HG03521 (cell line): ENCODE data around the gene CMTM1.
A peak's percentile ranks its signal among the peaks of the same experiment; 100 is the strongest.

Source experiments
- ATAC-seq: cut with Tn5 transposase; IDR thresholded peaks from one replicate; pipeline ENCODE4 v1.9.1; 2021; ENCODE audit warnings: mild to moderate bottlenecking, moderate library complexity; ENCODE audit not compliant: unreplicated experiment

Gene CMTM1

DNA sequence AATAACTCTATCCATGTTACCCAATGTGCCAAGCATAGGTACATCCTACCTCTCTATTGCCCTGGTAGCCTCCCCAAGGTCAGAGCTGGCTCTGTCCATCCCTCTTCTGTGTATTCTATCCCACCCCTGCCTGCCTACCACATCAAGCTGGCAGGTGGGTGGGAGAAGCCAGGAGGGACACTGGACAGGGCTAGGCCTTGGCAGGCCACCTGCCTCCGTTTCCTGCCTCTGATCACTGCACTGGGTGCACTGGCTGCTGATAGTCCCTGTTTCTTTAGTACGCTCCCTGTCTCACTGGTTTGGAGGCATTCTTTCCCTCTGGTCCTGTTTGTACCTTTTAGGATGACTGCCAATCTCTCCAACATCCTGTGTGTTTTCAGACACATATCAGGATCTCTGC is 29.0 kb upstream of the CMTM1 start:
- ATAC-seq = no peak

- no peak for ATAC-seq
Observed at GRCh38 chr16:66538910-66539309, 27.3 kb upstream of the CMTM1 start.

- no peak for ATAC-seq
Observed at GRCh38 chr16:66539623-66540469, 26.4 kb upstream of the CMTM1 start.

GRCh38 chr16:66541388-66542355 is 24.6 kb upstream of the CMTM1 start:
- ATAC-seq = no peak

- no peak for ATAC-seq
Observed at GRCh38 chr16:66542396-66542795, 23.8 kb upstream of the CMTM1 start.

DNA sequence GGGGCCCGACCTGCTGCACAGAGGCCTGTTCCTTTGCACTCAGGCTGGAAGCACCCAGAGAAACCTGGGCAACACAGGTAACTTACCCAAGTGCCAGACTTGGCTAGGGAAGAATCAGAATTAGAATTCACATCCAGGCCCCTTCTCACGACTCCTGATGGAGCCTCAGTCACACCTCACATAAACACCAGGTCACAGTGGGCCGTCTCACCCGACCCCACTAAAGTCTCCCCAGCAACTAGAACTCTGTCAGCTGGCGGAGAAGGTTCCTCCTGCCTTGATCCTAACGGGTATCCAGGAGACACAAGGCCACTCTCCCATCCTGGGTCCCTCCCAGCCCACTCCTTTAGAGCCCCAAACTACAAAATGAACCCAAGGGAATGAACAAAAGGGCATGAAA is 22.7 kb upstream of the CMTM1 start:
- ATAC-seq = no peak

GRCh38 chr16:66544016-66544757 is 22.1 kb upstream of the CMTM1 start:
- no peak for ATAC-seq

- ATAC-seq = no peak
Observed at GRCh38 chr16:66547101-66547989, 18.9 kb upstream of the CMTM1 start.

DNA sequence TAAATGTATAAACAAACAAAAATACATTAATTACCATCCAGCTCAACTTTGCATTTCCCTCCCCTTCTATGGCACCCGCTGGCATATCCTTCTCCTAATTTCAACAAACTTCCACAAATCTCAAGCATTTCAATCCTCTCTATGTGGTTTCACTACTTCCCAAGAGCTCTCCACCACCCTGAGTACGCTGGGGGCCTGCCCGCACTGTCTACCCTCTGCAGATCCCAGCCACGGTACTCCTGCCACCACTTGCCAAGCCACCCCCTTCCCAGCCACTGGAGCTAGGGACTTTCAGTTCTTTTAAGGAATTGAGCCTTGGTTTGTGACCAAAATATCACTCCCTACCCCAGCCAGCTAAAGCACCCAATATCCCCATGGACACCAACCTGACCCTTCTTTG is 18.2 kb upstream of the CMTM1 start:
- no peak for ATAC-seq

GRCh38 chr16:66548868-66549267 is 17.4 kb upstream of the CMTM1 start:
- no peak for ATAC-seq

GRCh38 chr16:66549284-66550131 is 16.7 kb upstream of the CMTM1 start, which contains the start of gene TK2:
TSS of gene TK2 (minus strand) at chr16:66550122. CDS start at chr16:66550061, 61 bp downstream.
- no peak for ATAC-seq

DNA sequence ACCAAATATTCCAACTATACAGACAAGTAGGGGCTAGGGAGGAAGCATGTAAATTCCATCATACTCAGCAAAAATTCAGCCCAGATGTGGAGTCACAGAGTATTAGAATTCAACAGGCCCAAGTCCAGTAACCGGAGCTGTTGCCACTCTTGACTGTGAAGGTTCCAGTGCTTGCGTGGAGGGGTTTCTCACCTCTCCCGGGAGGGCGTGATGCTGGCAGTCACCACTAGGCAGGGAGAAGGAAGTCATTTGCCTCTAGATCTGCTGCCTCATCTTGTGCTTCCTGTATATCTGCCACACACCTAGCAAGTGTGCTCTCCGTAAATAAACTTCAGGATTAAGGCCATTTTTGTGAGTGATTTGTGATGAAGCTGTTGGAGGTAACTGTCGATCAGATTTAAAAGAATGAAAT is 14.9 kb upstream of the CMTM1 start:
- no peak for ATAC-seq

- no peak for ATAC-seq
Observed at GRCh38 chr16:66551788-66552285, 14.4 kb upstream of the CMTM1 start.

- peak; percentile 71 for ATAC-seq
Observed at GRCh38 chr16:66552286-66553177, 13.7 kb upstream of the CMTM1 start, which contains the start of gene CKLF. TSS of gene CKLF (plus strand) at chr16:66552576. CDS start at chr16:66552716, 140 bp downstream.

GRCh38 chr16:66553223-66553622 is 13.0 kb upstream of the CMTM1 start:
- no peak for ATAC-seq

GRCh38 chr16:66554021-66554420 is 12.2 kb upstream of the CMTM1 start:
- ATAC-seq = no peak

DNA sequence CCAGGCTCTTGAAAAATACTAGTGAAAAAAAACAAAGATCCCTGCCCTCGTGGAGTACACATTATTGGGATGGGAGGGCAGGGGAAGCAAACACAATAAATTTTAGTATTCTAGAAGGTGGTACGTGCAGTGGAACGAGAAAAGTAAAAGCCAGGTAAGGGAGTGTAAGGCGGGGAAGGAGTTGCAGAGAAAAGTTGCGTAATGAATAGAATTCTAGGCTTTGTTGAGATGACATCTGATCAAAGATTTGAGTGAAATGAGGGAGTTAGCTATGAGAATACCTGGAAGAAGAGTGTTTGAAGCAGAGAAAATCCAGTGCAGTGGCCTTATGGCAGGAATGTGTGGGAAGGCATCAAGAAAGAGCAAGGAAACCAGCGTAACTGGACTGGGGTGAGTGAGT is 11.7 kb upstream of the CMTM1 start:
- no peak for ATAC-seq

DNA sequence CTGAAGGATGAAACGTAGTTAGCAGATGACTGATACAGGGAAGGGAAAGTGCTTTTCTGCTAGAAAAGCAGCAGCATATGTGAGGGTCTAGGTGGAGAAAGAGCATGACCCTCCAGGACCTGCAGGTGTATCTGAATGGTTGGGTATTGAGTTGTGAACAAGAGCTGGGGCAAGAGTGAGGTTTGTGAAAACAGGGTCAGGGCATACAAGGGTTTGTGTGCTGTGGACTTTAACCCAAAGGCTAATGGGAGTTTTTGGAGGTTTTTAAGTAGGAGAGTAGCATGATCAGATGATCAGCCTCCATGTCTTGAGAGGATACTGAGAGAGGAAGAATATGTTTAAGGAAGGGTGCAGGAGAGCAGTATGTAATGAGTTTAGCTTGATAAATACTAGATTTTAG is 6.1 kb upstream of the CMTM1 start:
- ATAC-seq = no peak
